ENCODE measurements around the gene MGARP. TPM values are rescaled to one million over a fixed set of nuclear protein-coding genes. Genes with fewer than 3 reads are reported as not detected.
"Not testable (repeated sequence)": the region's sequence is repeated elsewhere in the genome, so short reads cannot be mapped to it uniquely, and the experiment has no call there.

MGARP gene
- total RNA-seq, 1 experiment from 2014 or later = 0.72 TPM

DNA sequence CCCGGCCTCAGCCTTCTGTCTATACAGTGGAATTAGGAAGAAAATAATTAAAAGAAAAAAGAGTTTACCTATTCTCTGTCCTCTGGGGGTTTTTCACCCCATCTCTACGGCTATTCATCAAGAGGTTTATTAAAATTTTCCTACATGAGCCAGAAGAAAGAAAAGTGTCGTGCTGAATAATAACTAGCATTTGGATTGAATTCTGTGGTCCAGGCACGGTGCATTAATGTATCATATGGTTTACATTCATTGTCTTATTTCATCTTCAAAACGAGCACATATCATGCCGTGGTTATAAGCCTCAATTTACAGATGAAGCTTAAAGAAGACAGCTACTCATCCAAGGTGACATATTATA is 15.9 kb upstream of the MGARP start:
- DNase-seq (ENCODE audit: low spot score) = no peak

- DNase-seq (ENCODE audit: low spot score) = peak; percentile 82
These were observed 15.3 kb upstream of the MGARP start for GRCh38 chr4:139295206-139295941.

GRCh38 chr4:139286186-139286698 is 6.2 kb upstream of the MGARP start:
- no peak for DNase-seq (ENCODE audit: low spot score)

DNA sequence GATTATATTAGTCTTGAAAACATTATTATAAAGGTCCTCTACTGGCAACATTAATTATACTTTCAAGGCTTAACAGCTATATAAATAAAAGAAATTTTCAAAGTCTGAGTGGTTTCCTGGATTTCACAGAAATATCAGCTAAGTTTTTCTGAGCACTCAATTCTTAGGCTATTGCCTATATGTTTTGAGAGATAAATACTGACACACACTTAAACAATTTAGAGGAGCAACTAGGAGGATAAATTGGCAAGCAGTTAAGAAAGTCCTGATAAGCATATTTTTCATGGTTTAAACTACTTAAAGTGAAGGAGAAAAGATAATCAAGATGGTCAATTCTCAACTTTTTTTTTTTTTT is 2.7 kb upstream of the MGARP start:
- DNase-seq (ENCODE audit: low spot score) = no peak

GRCh38 chr4:139282065-139282720 is 2.2 kb upstream of the MGARP start:
- no peak for DNase-seq (ENCODE audit: low spot score)

GRCh38 chr4:139278912-139279759 is 889 bp downstream of the MGARP start:
- no peak for DNase-seq (ENCODE audit: low spot score)

- DNase-seq (ENCODE audit: low spot score) = no peak
These were observed 1.5 kb downstream of the MGARP start for GRCh38 chr4:139278485-139278884.

- no peak for DNase-seq (ENCODE audit: low spot score)
These were observed 4.7 kb downstream of the MGARP start for GRCh38 chr4:139275281-139275735.

- DNase-seq (ENCODE audit: low spot score) = no peak
These were observed 5.2 kb downstream of the MGARP start for GRCh38 chr4:139274790-139275189.

GRCh38 chr4:139273835-139274234 is 6.2 kb downstream of the MGARP start:
- DNase-seq (ENCODE audit: low spot score) = no peak

DNA sequence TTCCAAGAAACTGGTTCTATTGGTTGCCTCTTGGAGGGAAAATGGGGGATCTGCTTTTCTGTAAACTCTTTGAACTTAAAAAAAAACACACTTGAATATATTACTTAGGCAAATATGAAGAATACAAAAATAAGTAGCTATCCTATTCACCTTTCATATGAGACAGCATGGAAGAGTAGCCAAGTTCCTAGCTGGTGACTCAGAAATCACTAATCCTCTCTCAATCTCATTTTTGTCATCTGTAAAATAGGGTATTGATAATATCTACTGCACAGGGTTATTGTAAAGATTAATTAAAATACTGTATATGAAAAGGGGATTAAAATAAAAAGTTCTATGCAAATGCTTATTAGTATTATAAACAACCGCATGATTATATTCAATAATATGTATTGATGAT is 12.7 kb downstream of the MGARP start:
- DNase-seq (ENCODE audit: low spot score) = no peak

GRCh38 chr4:139266583-139267257 is 13.3 kb downstream of the MGARP start:
- peak; percentile 40 for DNase-seq (ENCODE audit: low spot score)

DNA sequence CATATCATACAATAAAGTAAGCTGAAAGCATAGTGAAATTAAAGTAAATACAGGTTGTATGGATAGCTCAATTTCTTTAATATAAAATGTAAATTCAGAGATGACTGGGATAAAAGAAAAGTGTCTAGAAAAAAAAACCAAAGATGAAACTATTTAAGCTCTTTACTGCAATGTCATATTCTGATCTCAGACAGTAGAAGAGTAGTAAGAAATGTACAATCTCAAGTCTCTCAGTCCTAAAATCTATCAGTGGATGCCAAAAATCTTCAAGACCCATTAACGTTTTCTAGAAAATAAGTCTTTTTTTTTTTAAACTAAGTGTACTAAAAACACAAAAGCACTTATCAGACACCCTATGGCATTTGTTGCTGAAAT is 13.8 kb downstream of the MGARP start:
- no peak for DNase-seq (ENCODE audit: low spot score)

- no peak for DNase-seq (ENCODE audit: low spot score)
These were observed 14.4 kb downstream of the MGARP start for GRCh38 chr4:139265654-139266053.

GRCh38 chr4:139256349-139256748 is 23.7 kb downstream of the MGARP start:
- no peak for DNase-seq (ENCODE audit: low spot score)

GRCh38 chr4:139255581-139255980 is 24.4 kb downstream of the MGARP start:
- DNase-seq (ENCODE audit: low spot score) = not testable (repeated sequence)

DNA sequence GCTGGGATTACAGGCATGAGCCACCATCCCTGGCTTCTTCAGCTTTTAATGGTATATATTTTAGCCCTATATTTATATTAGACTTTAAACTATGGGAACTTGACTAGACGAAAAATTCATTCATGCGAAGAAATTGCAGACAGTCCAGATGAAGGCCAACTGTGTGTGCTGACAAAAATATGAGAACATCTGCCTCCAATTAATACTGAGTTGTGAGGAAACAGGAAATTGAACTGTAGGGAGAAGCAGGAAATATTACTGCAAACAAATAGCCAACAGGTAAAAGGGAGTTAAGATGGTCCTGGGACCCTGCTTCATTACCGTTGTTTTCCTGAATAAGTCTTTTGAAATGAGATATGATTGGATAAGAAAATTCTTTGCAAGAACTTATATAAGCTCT is 26.3 kb downstream of the MGARP start:
- no peak for DNase-seq (ENCODE audit: low spot score)

- DNase-seq (ENCODE audit: low spot score) = no peak
These were observed 27.0 kb downstream of the MGARP start for GRCh38 chr4:139253046-139253445.

DNA sequence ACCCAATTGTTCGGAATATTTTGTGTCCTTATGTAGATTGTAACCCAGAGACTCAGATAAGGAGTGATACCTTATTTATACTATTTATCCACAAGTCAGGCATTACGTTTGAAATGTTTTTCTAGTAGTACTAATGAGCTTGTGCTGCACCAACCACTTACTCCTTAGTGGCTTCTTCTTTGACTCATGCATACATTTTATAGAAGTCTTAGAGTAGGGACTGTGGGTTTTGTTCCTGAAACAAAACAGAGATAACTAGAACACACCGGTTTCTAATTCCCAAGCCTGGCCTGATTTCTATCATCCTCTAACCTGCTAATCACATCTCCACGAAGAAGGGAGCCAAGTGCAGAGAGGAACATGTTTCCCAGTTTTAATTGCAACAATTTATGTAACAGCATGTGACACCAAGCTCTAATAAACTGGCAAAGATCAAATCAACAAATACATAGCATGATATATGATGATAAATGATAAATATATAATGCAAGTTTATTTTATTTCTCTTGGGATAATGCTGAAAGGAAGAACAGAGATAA is 32.3 kb downstream of the MGARP start:
- DNase-seq (ENCODE audit: low spot score) = no peak

DNA sequence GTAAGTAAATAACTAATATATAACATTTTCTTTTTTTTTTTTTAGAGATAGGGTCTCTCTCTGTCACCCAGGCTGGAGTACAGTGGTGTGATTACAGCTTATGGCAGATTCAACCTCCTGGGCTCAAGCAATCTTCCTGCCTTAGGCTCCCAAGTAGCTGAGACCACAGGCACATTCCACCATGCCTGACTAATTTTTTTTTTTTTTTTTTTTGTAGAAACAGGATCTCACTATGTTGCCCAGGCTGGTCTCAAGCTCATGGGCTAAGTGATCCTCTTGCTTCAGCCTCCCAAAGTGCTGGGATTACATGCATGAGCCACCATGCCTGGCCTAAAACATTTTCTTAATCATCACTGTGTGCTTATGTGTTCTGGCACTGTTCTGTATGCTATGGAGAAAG is 32.8 kb downstream of the MGARP start:
- DNase-seq (ENCODE audit: low spot score) = peak; percentile 22

- no peak for DNase-seq (ENCODE audit: low spot score)
These were observed 33.9 kb downstream of the MGARP start for GRCh38 chr4:139246166-139246565.

GRCh38 chr4:139245590-139245989 is 34.4 kb downstream of the MGARP start:
- no peak for DNase-seq (ENCODE audit: low spot score)

Measured in H4 (cell line).